AG10803 (cell line): ENCODE measurements around the gene PSTPIP1.
A peak's percentile ranks its signal among the peaks of the same experiment; 100 is the strongest.

ENCODE experiments used
- DNase-seq: peaks from one replicate; pipeline ENCODE4 v3.0.0; 2010; ENCODE audit warnings: low read depth
- H3K4me3 ChIP-seq: 2 replicates; pipeline ENCODE4 v1.5.1; 2011; ENCODE audit warnings: mild to moderate bottlenecking, low read length, control low read depth
- CTCF ChIP-seq: conservative IDR thresholded peaks from 2 replicates; pipeline ENCODE4 v1.5.1; 2011; ENCODE audit warnings: mild to moderate bottlenecking, low read length, control low read depth, inconsistent platforms

Gene PSTPIP1

GRCh38 chr15:77069521-77070121 is 74.7 kb downstream of the PSTPIP1 start:
- no peak for TF ChIP-seq CTCF
- no peak for DNase-seq
- peak overlapping the region; percentile 76 for H3K4me3 ChIP-seq

GRCh38 chr15:77070180-77070494 is 75.2 kb downstream of the PSTPIP1 start:
- no peak; the same call in 1 of the 2 replicates for TF ChIP-seq CTCF
- DNase-seq = no peak
- peak overlapping the region; percentile 76 for H3K4me3 ChIP-seq

GRCh38 chr15:77070495-77071304 is 75.8 kb downstream of the PSTPIP1 start, which contains the start of gene TSPAN3:
TSPAN3 (minus strand) TSS chr15:77071109; CDS start chr15:77070954, 155 bp downstream.
- peak; percentile 88 for DNase-seq
- H3K4me3 ChIP-seq = peak within 1 kb of the TSS; percentile 76
- no peak for TF ChIP-seq CTCF

- no peak for TF ChIP-seq CTCF
- peak; percentile 68 for DNase-seq
Measured at GRCh38 chr15:77071305-77072223, 76.6 kb downstream of the PSTPIP1 start.

GRCh38 chr15:77074350-77074749 is 79.4 kb downstream of the PSTPIP1 start:
- no peak overlapping the region for H3K4me3 ChIP-seq
- no peak for DNase-seq
- TF ChIP-seq CTCF = no peak

More at GRCh38 chr15:77071305-77072223, 76.6 kb downstream of the PSTPIP1 start:
- H3K4me3 ChIP-seq = peak overlapping the region; percentile 76

- TF ChIP-seq CTCF = no peak
- no peak overlapping the region for H3K4me3 ChIP-seq
- peak; percentile 35 for DNase-seq
Measured at GRCh38 chr15:77075528-77075927, 80.6 kb downstream of the PSTPIP1 start.
